ENCODE measurements around the gene DDIAS.

GRCh38 chr11:82976786-82977185 lies 75.2 kb downstream of the DDIAS start:
- TF ChIP-seq POLR2A (IDR thresholded peaks at IDR 0.05; ENCODE audit: low read depth, low read length) (no peak), POLR2AphosphoS5 (IDR thresholded peaks at IDR 0.05; ENCODE audit: low read depth, low read length) (no peak), TAF1 (IDR thresholded peaks at IDR 0.05; ENCODE audit: borderline replicate concordance, low read depth, low read length) (no peak)
